ENCODE data around the gene AKR1E2. TPM values are rescaled to one million over a fixed set of nuclear protein-coding genes. Genes with fewer than 3 reads are reported as not detected.

The AKR1E2 gene
- total and polyA plus RNA-seq, 9 of the 15 experiments (the other 6 are each of a cell fraction or from before 2014, with no cell fraction given), result 4.2 to 16.6 (median 9.8) TPM

DNA sequence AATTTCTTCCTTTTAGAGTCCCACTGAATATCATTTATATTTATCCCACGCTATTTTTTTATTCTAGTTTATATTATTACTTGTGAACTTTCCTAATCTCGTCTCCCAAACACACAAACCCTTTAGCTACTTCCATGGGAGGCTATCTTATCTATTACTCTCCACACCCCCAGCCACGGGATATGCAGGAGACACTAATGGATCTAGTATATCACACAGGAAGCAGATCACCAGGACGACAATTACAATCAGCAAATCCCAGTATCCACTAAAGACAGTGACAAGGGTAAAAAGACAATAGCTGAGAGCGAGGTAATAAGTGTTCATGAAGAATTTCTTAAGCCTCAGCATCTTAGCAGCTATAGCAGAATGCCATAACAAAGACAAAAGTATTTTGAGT, 3.8 kb upstream of the AKR1E2 start (continued):
- TF ChIP-seq, protein P1, sequence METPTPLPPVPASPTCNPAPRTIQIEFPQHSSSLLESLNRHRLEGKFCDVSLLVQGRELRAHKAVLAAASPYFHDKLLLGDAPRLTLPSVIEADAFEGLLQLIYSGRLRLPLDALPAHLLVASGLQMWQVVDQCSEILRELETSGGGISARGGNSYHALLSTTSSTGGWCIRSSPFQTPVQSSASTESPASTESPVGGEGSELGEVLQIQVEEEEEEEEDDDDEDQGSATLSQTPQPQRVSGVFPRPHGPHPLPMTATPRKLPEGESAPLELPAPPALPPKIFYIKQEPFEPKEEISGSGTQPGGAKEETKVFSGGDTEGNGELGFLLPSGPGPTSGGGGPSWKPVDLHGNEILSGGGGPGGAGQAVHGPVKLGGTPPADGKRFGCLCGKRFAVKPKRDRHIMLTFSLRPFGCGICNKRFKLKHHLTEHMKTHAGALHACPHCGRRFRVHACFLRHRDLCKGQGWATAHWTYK (CRISPR knock-in tag; IDR thresholded peaks at IDR 0.05), result no peak
- TF ChIP-seq, protein P2, sequence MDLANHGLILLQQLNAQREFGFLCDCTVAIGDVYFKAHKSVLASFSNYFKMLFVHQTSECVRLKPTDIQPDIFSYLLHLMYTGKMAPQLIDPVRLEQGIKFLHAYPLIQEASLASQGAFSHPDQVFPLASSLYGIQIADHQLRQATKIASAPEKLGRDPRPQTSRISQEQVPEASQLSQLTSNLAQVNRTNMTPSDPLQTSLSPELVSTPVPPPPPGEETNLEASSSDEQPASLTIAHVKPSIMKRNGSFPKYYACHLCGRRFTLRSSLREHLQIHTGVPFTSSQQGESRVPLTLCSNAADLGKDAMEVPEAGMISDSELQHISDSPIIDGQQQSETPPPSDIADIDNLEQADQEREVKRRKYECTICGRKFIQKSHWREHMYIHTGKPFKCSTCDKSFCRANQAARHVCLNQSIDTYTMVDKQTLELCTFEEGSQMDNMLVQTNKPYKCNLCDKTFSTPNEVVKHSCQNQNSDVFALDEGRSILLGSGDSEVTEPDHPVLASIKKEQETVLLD (IDR thresholded peaks at IDR 0.05), result 0 out of 2 replicates have a peak, but pooled peaks have one; percentile 25
- no peak for TF ChIP-seq ZFP36 (IDR thresholded peaks at IDR 0.05; ENCODE audit: low read depth, low read length, partially characterized antibody)
- TF ChIP-seq SOX6 (IDR thresholded peaks at IDR 0.05), result peak; percentile 96
- no peak for TF ChIP-seq GTF2A2 (tag; IDR thresholded peaks at IDR 0.05)
- TF ChIP-seq CBFA2T3 (IDR thresholded peaks at IDR 0.05), result peak; percentile 97
- no peak for TF ChIP-seq NR4A1 (CRISPR knock-in tag; IDR thresholded peaks at IDR 0.05)
- TF ChIP-seq NR4A1 (tag; IDR thresholded peaks at IDR 0.05), result no peak
- TF ChIP-seq DLX4 (CRISPR knock-in tag; IDR thresholded peaks at IDR 0.05), result no peak
- no peak for TF ChIP-seq SIX5 (IDR thresholded peaks at IDR 0.05; ENCODE audit: borderline replicate concordance in 1 of 2, insufficient read depth in 1 of 2, low read depth in 1 of 2, low read length in 2 of 2)
- peak; percentile 82 for TF ChIP-seq SMARCA4 (IDR thresholded peaks at IDR 0.05)
- no peak for TF ChIP-seq OTX1 (CRISPR knock-in tag; IDR thresholded peaks at IDR 0.05)
- peak; percentile 65 for TF ChIP-seq DACH1 (IDR thresholded peaks at IDR 0.05; ENCODE audit: partially characterized antibody)
- TF ChIP-seq ZNF23 (CRISPR knock-in tag; IDR thresholded peaks at IDR 0.05), result no peak
- TF ChIP-seq RFX1 (IDR thresholded peaks at IDR 0.05), result peak; percentile 51
- TF ChIP-seq NFIX (CRISPR knock-in tag; IDR thresholded peaks at IDR 0.05; ENCODE audit: low read depth), result no peak
- TF ChIP-seq SETDB1 (IDR thresholded peaks at IDR 0.05; ENCODE audit: low read length), result no peak
